ACHN (cell line): ENCODE results near the gene TM9SF4.

Experiments
- DNase-seq: peaks from one replicate; pipeline ENCODE4 v3.0.0-alpha.2; 2015
- in situ Hi-C: cut with HindIII; loops from 2 replicates; pipeline ENCODE4 v1.10.0; 2017; ENCODE audit warnings: low sequenced_read_pairs, low pct_ligation_motif_present, low pct_unique_long_range_greater_than_20kb

TM9SF4 gene

GRCh38 chr20:32109392-32110172 is at the start of gene TM9SF4:
Gene TM9SF4, plus strand, starts transcription at chr20:32109714. Its CDS starts 27 bp downstream, at chr20:32109741.
- in situ Hi-C loops, result no loop called here
- DNase-seq, result peak; percentile 93

GRCh38 chr20:32062776-32063170 is 46.7 kb upstream of the TM9SF4 start:
- no peak for DNase-seq
- in situ Hi-C loops, result no loop called here

- in situ Hi-C loops, result no loop called here
- DNase-seq, result no peak
Measured at GRCh38 chr20:32063695-32064094, 45.8 kb upstream of the TM9SF4 start.

GRCh38 chr20:32064667-32065066 is 44.8 kb upstream of the TM9SF4 start:
- in situ Hi-C loops, result no loop called here
- no peak for DNase-seq

GRCh38 chr20:32067234-32067821 is 42.2 kb upstream of the TM9SF4 start:
- in situ Hi-C loops, result no loop called here
- no peak for DNase-seq

GRCh38 chr20:32068174-32068573 is 41.3 kb upstream of the TM9SF4 start:
- DNase-seq, result no peak
- in situ Hi-C loops, result no loop called here

- in situ Hi-C loops, result no loop called here
- DNase-seq, result no peak
Measured at GRCh38 chr20:32069711-32070110, 39.8 kb upstream of the TM9SF4 start.

- DNase-seq, result no peak
- in situ Hi-C loops, result no loop called here
Measured at GRCh38 chr20:32070282-32070681, 39.2 kb upstream of the TM9SF4 start.

- in situ Hi-C loops, result no loop called here
- DNase-seq, result no peak
Measured at GRCh38 chr20:32070690-32071213, 38.8 kb upstream of the TM9SF4 start.

GRCh38 chr20:32071395-32072167 is 37.9 kb upstream of the TM9SF4 start:
- no peak for DNase-seq
- in situ Hi-C loops, result no loop called here

GRCh38 chr20:32072168-32072750 is 37.3 kb upstream of the TM9SF4 start:
- in situ Hi-C loops, result no loop called here
- DNase-seq, result no peak

- DNase-seq, result no peak
Measured at GRCh38 chr20:32075534-32075933, 34.0 kb upstream of the TM9SF4 start.

GRCh38 chr20:32077190-32077589 is 32.3 kb upstream of the TM9SF4 start:
- DNase-seq, result no peak
- in situ Hi-C loops, result no loop called here

More at GRCh38 chr20:32075534-32075933, 34.0 kb upstream of the TM9SF4 start:
- in situ Hi-C loops, result no loop called here

- DNase-seq, result no peak
- in situ Hi-C loops, result no loop called here
Measured at GRCh38 chr20:32078322-32078721, 31.2 kb upstream of the TM9SF4 start.

- DNase-seq, result no peak
- in situ Hi-C loops, result no loop called here
Measured at GRCh38 chr20:32078791-32079190, 30.7 kb upstream of the TM9SF4 start.

GRCh38 chr20:32079655-32080109 is 29.8 kb upstream of the TM9SF4 start:
- no peak for DNase-seq
- in situ Hi-C loops, result no loop called here

- in situ Hi-C loops, result no loop called here
Measured at GRCh38 chr20:32080783-32081182, 28.7 kb upstream of the TM9SF4 start.

GRCh38 chr20:32083469-32083868 is 26.0 kb upstream of the TM9SF4 start:
- in situ Hi-C loops, result no loop called here
- no peak for DNase-seq

More at GRCh38 chr20:32080783-32081182, 28.7 kb upstream of the TM9SF4 start:
- DNase-seq, result no peak

GRCh38 chr20:32087070-32087469 is 22.4 kb upstream of the TM9SF4 start:
- DNase-seq, result no peak
- in situ Hi-C loops, result no loop called here
